Measurements from ENCODE around the gene RCBTB1. TPM values are rescaled to one million over a fixed set of nuclear protein-coding genes. Genes with fewer than 3 reads are reported as not detected.
"Not testable (repeated sequence)": the region's sequence is repeated elsewhere in the genome, so short reads cannot be mapped to it uniquely, and the experiment has no call there.

Gene RCBTB1
- total RNA-seq, 2 donors from 2014 or later: 15.6 to 26.1 TPM

GRCh38 chr13:49579501-49579900 lies 5.9 kb downstream of the RCBTB1 start:
- no peak for DNase-seq (ENCODE audit: low spot score in 2 of 2)
- Mint-ChIP-seq H3K36me3 (peaks cover 0 to 13% of the 10 kb centered on the region in 2 donors), H3K27ac (no peak overlapping the region), H3K9me3 (no peaks in the 10 kb centered on the region)
- ATAC-seq: no peak

- peak overlapping the region in 1 of 2 donors; percentile 16 for H3K27ac Mint-ChIP-seq
- peaks cover 2 to 3% of the 10 kb centered on the region in 2 donors for H3K36me3 Mint-ChIP-seq
- ATAC-seq (no peak), DNase-seq (ENCODE audit: low spot score in 2 of 2) (no peak)
- no peaks in the 10 kb centered on the region for H3K9me3 Mint-ChIP-seq
Observed at GRCh38 chr13:49571299-49572240, 13.8 kb downstream of the RCBTB1 start.

- ATAC-seq (peak; percentile 54 to 96), DNase-seq (ENCODE audit: low spot score in 2 of 2) (peak in 1 of 2 donors; percentile 12)
- Mint-ChIP-seq H3K36me3 (peaks cover 5 to 6% of the 10 kb centered on the region in 2 donors), H3K27ac (peak overlapping the region; percentile 13 to 92), H3K9me3 (no peaks in the 10 kb centered on the region)
Observed at GRCh38 chr13:49569993-49570689, 15.2 kb downstream of the RCBTB1 start.

- Mint-ChIP-seq H3K9me3 (no peaks in the 10 kb centered on the region), H3K36me3 (peaks cover 6 to 13% of the 10 kb centered on the region in 2 donors), H3K27ac (no peak overlapping the region)
- ATAC-seq (no peak), DNase-seq (ENCODE audit: low spot score in 2 of 2) (no peak)
Observed at GRCh38 chr13:49567491-49567890, 17.9 kb downstream of the RCBTB1 start.

DNA sequence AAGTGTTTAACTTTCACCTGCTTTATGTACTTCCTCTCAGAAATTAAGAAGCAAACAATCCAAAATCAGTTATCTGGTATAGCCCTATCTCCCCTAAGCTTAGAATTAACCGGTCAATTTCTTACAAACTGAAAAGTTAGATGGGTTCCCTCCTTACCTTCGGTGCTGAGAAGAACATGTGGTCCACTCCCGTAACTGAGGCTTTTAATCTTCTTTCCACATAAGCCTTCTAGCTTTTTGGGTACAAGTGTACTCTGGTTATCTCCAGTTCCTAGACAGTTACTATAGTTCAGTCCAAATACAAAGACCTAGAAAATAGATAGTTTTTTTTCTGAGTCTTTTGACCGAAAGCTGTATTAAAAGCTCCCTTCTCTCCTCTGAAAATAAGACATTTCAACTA lies 18.9 kb downstream of the RCBTB1 start:
- Mint-ChIP-seq H3K27ac (no peak overlapping the region), H3K36me3 (peaks cover 6 to 13% of the 10 kb centered on the region in 2 donors), H3K9me3 (no peaks in the 10 kb centered on the region)
- ATAC-seq: no peak
- DNase-seq (ENCODE audit: low spot score in 2 of 2): no peak

DNA sequence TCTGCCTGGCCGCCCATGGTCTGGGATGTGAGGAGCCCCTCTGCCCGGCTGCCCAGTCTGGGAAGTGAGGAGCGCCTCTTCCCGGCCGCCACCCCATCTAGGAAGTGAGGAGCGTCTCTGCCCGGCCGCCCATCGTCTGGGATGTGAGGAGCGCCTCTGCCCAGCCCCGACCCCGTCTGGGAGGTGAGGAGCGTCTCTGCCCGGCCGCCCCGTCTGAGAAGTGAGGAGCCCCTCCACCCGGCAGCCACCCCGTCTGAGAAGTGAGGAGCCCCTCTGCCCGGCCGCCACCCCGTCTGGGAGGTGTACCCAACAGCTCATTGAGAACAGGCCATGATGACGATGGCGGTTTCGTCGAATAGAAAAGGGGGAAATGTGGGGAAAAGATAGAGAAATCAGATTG lies 19.9 kb downstream of the RCBTB1 start:
- not testable (repeated sequence) for H3K27ac Mint-ChIP-seq
- H3K36me3 Mint-ChIP-seq: peaks cover 6 to 18% of the 10 kb centered on the region in 2 donors

GRCh38 chr13:49563516-49563915 lies 21.8 kb downstream of the RCBTB1 start:
- ATAC-seq (no peak), DNase-seq (ENCODE audit: low spot score in 2 of 2) (no peak)
- Mint-ChIP-seq H3K27ac (peak overlapping the region in 1 of 2 donors; percentile 35), H3K36me3 (peaks cover 20 to 31% of the 10 kb centered on the region in 2 donors), H3K9me3 (no peaks in the 10 kb centered on the region)

More for the DNA sequence above, 19.9 kb downstream of the RCBTB1 start:
- not testable (repeated sequence) for ATAC-seq; DNase-seq (ENCODE audit: low spot score in 2 of 2); H3K9me3 Mint-ChIP-seq

GRCh38 chr13:49561062-49561410 lies 24.3 kb downstream of the RCBTB1 start:
- ATAC-seq (no peak), DNase-seq (ENCODE audit: low spot score in 2 of 2) (no peak)
- Mint-ChIP-seq H3K9me3 (no peaks in the 10 kb centered on the region), H3K36me3 (peaks cover 14 to 26% of the 10 kb centered on the region in 2 donors), H3K27ac (no peak overlapping the region)

DNA sequence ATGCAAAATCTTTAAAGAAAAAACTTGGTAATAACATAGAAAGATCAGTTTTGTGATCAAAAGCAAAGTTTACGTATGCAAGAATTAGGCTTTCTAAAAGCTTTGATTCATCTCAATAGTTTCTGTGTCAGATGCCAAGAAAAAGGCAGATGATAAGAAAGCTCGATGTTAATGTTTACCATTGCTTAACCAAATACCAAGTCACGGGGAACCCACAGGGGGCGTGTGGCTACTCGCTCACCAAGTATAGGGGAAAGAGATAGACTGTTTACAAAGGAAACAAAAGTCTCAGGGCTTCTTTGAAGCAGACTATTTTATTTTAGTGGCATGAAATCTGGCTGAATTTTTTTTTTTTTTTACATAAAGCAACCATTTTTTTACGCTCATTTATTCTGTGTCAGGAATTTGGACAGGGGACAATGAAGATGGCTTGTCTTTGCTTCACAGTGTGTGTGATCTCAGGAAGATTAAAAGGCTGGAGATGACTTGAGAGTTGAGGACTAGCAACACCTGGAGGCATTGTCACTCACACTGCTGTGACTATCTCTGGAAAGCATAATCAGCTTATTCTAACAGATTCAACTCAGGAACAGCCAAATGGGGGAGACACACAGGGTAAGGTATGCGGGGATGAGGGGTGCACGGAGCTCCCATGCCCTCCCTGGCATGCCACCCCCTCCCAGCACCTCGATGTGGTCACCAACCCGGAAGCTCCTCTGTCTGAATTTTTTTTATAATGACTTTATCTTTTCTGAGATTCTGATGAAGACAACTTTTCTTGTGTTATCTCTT lies 24.9 kb downstream of the RCBTB1 start:
- DNase-seq (ENCODE audit: low spot score in 2 of 2) (no peak), ATAC-seq (peak in 1 of 2 donors; percentile 57)
- Mint-ChIP-seq H3K27ac (no peak overlapping the region), H3K9me3 (no peaks in the 10 kb centered on the region), H3K36me3 (peaks cover 14 to 26% of the 10 kb centered on the region in 2 donors)

GRCh38 chr13:49559006-49559405 lies 26.4 kb downstream of the RCBTB1 start:
- Mint-ChIP-seq H3K36me3 (peaks cover 14 to 24% of the 10 kb centered on the region in 2 donors), H3K9me3 (no peaks in the 10 kb centered on the region), H3K27ac (no peak overlapping the region)
- ATAC-seq (no peak), DNase-seq (ENCODE audit: low spot score in 2 of 2) (no peak)

GRCh38 chr13:49554387-49554786 lies 31.0 kb downstream of the RCBTB1 start:
- Mint-ChIP-seq H3K9me3 (no peaks in the 10 kb centered on the region), H3K36me3 (peaks cover 6 to 8% of the 10 kb centered on the region in 2 donors), H3K27ac (no peak overlapping the region)
- DNase-seq (ENCODE audit: low spot score in 2 of 2) (no peak), ATAC-seq (no peak)

DNA sequence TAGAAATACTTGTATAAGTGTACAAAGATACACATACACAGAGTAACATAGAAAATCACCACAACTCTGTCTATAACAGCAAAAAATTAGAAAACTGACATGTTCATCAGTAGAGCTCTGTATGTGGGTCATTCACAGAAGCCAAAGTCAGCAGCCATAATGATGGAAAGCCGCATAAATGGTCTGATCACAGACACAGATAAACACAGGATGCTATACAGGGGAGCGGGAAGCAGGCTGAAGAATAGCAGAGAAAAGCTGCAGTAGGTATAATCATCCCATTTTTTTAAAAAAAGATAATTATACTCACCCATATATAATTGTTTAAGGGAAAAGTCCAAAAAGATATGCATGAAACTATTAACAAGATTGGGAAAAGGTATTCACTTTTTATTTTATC lies 31.5 kb downstream of the RCBTB1 start:
- no peaks in the 10 kb centered on the region for H3K9me3 Mint-ChIP-seq
- H3K36me3 Mint-ChIP-seq: peaks cover under 1 to 5% of the 10 kb centered on the region in 2 donors
- ATAC-seq (no peak), DNase-seq (ENCODE audit: low spot score in 2 of 2) (no peak)
- no peak overlapping the region for H3K27ac Mint-ChIP-seq

DNA sequence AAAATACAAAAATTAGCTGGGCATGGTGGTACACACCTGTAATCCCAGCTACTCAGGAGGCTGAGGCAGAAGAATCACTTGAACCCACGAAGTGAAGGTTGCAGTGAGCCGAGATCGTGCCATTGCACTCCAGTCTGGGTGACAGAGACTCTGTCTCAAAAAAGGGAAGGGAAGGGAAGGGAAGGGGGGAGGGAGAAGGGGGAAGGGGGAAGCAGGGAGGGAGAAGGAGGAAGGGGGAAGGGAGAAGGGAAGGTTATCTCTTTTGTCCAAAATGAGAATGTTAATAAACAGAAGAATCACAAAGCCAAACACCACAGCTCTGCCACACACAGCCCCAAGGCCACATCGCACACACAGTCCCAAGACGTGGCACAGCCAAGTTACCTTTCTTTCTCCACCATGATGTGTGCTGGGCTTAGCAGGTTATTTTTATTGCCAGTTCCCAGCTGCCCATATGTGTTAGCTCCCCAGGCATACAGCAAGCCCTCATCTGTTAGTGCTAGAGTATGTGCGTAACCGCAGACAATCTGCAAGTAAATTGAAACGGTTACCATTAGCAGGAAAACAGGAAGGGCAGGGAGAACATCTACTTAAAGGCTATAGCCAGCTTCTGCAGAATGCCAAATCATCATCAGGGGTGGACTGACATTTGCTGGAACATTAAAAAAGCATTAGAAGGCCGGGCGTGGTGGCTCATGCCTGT lies 34.3 kb downstream of the RCBTB1 start:
- DNase-seq (ENCODE audit: low spot score in 2 of 2) (no peak), ATAC-seq (no peak)
- H3K36me3 Mint-ChIP-seq: peaks cover 0 to 4% of the 10 kb centered on the region in 2 donors
- no peaks in the 10 kb centered on the region for H3K9me3 Mint-ChIP-seq
- H3K27ac Mint-ChIP-seq: no peak overlapping the region

DNA sequence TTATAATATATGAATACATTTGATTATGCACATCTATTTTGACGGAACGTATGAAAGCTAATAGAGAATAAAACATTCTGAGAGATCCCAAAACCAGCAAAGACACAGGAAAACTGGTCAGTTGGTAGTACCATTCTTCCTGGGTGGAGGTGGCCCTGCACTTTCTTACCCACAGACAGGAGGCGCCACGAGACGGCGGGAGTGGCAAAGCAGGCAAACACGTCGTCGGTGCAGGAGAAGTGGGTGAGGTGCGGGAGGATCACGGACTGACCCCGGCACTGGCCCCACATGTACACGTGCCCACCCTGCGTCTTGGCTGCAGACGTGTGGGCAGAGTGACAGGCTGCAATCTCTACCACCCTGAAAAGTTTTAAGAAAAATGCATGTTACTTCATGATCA lies 36.1 kb downstream of the RCBTB1 start:
- ATAC-seq (no peak), DNase-seq (ENCODE audit: low spot score in 2 of 2) (no peak)
- Mint-ChIP-seq H3K9me3 (no peaks in the 10 kb centered on the region), H3K27ac (no peak overlapping the region), H3K36me3 (peaks cover 0 to 4% of the 10 kb centered on the region in 2 donors)

- no peak for ATAC-seq
- Mint-ChIP-seq H3K27ac (peak overlapping the region in 1 of 2 donors; percentile 68), H3K9me3 (no peaks in the 10 kb centered on the region)
Observed at GRCh38 chr13:49546561-49546960, 38.8 kb downstream of the RCBTB1 start.

GRCh38 chr13:49545661-49546060 lies 39.7 kb downstream of the RCBTB1 start:
- Mint-ChIP-seq H3K36me3 (peaks cover 2 to 5% of the 10 kb centered on the region in 2 donors), H3K27ac (no peak overlapping the region), H3K9me3 (no peaks in the 10 kb centered on the region)
- no peak for DNase-seq (ENCODE audit: low spot score in 2 of 2)
- ATAC-seq: no peak

More at GRCh38 chr13:49546561-49546960, 38.8 kb downstream of the RCBTB1 start:
- H3K36me3 Mint-ChIP-seq: peaks cover 0 to 4% of the 10 kb centered on the region in 2 donors
- no peak for DNase-seq (ENCODE audit: low spot score in 2 of 2)
